GM21717 (cell line): ENCODE results near the gene IRF1.

Experiments used
- ATAC-seq: cut with Tn5 transposase; IDR thresholded peaks from one replicate; pipeline ENCODE4 v1.9.1; 2021; ENCODE audit warnings: mild to moderate bottlenecking, moderate library complexity; ENCODE audit not compliant: unreplicated experiment

Gene IRF1

GRCh38 chr5:132475987-132476875 lies 14.3 kb downstream of the IRF1 start:
- ATAC-seq = no peak

- ATAC-seq = no peak
Measured at GRCh38 chr5:132475497-132475882, 15.1 kb downstream of the IRF1 start.

- ATAC-seq = no peak
Measured at GRCh38 chr5:132474881-132475496, 15.6 kb downstream of the IRF1 start.

- ATAC-seq = no peak
Measured at GRCh38 chr5:132474131-132474723, 16.3 kb downstream of the IRF1 start.

DNA sequence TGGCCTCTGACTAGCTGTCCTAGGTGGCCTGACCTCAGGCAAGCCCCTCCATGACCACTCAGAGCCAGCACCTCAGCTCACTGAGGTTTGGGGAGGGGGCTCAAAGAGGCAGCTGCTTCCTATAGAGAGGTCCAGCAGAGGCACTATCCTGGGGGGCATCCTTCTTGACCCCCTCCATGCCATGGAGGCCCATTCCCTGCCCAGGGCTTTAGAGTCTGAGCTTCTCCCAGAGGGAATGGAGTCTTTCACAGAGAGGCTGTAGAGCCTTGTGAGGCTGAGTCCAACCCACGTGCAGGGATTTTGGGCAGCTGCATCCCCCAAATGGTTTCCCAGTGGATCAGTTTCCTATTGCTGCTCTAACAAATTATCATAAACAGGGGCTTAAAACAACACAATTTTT lies 16.9 kb downstream of the IRF1 start:
- no peak for ATAC-seq

DNA sequence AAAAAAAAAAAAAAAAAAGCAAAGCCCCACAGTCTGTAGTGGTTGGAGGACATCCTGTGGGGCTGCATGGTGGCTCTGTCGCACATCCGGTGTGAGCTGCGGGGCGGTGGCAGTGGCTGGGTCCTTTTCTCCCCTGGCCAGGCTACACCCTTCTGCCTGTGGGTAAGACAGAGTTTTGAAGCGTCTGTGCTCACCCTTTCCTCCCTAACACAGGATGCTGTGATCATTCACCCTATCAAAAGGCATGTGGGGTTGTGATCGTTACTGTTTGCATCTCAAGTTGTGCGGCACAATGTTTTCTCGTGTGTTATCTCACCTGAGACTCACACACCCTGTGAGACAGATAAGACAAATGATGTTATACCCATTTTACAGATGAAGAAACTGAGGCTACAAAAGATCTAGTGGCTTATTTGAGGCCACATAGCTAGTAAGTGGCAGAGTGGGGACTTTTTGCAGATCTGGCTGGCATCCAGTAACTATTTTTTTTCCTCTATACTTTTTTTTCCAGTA lies 17.5 kb downstream of the IRF1 start:
- ATAC-seq = peak; percentile 65

- ATAC-seq = no peak
Measured at GRCh38 chr5:132472431-132472830, 18.1 kb downstream of the IRF1 start.

- no peak for ATAC-seq
Measured at GRCh38 chr5:132471944-132472343, 18.6 kb downstream of the IRF1 start.

DNA sequence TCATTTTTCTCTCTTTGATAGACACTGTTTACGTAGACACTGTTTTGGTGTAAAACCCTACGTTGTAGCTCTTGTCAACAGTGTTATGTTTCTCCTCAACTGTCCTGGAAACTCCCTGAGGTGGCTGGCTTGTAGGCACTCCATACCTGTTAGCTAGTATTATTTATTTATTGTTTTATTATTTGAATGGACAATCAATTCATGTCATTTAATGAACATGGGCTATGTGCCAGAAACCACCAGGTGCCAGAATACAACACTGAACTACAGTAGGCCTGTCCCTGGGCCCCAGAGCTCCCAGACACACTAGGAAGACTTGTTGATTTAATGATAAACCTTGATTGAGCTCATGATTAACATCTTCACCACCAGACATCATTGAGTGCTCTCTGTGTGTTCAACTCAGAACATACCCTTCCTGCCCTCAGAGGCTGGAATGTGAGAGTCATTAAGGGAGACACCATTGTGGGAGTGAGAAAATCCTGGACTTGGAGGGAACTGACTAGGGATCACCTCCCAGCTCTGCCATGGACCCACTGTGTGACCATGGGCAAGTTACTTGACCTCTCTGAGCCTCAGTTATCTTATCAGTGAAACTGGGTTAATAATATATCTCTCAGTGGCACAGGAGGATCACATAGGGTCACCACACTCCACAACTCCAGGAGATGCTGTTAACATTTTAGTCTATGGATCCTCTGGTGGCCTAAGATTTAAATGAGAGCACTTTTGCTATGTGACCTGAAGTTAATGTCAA lies 19.2 kb downstream of the IRF1 start:
- ATAC-seq = no peak

DNA sequence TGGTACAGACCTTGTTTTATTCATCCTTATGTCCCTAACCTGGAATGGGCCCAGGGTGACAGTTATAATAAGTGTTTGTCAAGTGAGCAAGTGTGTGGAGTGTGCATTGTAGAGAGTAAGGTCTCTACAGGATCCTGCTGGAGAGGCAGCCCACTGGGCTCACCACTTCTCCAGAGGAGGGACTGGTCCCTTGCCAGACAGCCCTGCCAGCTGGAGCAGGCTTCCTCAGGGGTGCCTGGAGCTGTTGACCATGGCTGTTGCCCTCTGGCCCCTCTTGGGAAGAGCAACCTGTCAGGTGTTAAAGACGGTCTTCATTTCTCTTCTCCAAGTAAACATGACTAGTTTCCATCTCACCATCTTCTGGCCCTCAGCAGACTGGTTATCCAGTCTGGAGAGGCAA lies 20.0 kb downstream of the IRF1 start:
- ATAC-seq = no peak

- no peak for ATAC-seq
Measured at GRCh38 chr5:132470010-132470392, 20.6 kb downstream of the IRF1 start.

DNA sequence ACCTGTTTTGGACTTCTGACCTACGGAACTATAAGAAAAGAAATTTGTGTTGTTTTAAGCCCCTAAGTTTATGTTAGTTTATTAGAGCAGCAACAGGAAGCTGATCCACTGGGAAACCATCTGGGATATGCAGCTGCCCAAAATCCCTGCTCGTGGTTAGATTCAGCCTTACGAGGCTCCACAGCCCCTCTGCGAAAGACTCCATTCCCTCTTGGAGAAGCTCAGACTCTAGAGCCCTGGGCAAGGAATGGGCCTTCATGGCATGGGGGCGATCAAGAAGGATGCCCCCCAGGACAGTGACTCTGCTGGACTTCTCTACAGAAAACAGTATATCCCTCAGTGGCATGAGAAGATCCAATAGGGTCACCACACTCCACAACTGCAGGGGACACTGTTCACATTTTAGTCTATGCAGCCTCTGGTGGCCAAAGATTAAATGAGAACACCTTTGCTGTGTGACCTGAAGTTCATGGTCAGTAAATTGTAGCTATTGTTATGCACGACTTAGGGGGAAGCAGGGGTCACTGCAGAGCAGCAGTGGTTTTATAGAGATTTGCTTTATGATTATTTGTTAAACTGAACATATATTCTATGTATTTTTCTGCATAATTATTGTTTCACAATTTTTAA lies 21.1 kb downstream of the IRF1 start:
- no peak for ATAC-seq

- no peak for ATAC-seq
Measured at GRCh38 chr5:132468656-132469379, 21.8 kb downstream of the IRF1 start.

- ATAC-seq = peak; percentile 36
Measured at GRCh38 chr5:132467287-132467984, 23.1 kb downstream of the IRF1 start.

DNA sequence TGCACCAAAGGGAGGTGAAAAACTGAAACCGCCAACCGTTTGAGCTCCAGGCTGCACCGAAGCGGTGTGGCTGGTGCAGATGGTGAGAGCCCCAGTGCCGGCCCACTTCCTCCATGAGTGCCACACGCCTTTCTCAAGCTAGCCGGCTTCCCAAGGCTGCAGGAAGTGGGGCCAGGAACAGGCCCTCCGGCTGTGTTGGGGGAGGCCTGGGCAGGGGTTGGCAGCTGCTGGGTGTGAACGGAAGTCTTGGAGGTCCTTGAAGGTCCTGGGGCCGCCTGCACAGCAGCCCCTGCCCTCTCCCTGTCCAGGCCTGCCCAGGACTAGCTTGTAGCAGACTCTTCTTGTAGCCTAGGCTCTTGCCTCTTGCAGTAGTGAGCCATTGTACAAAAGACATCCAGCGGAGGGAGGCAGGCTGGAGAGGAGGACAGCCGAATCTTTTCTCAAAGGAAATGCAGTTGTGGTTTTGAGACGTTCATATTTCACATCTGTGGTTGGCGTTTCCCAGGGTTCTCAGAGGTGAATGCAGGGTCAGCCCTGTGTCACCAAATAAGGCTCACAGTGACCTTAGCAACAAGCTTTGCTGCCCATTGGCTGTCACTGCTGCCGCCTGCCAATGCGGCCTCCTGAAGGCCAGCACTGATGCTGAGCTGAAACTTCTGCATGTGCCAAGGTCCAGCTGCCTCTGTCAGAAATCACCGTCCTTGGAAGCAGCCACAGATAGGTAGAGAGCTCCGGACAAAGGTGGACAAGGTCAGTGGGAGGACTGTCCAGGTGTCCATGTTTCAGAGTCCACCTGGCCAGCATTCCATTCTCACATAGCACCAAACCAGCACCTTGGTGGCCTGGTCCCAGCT lies 23.9 kb downstream of the IRF1 start:
- peak; percentile 57 for ATAC-seq

GRCh38 chr5:132465059-132465707 lies 25.4 kb downstream of the IRF1 start:
- no peak for ATAC-seq

DNA sequence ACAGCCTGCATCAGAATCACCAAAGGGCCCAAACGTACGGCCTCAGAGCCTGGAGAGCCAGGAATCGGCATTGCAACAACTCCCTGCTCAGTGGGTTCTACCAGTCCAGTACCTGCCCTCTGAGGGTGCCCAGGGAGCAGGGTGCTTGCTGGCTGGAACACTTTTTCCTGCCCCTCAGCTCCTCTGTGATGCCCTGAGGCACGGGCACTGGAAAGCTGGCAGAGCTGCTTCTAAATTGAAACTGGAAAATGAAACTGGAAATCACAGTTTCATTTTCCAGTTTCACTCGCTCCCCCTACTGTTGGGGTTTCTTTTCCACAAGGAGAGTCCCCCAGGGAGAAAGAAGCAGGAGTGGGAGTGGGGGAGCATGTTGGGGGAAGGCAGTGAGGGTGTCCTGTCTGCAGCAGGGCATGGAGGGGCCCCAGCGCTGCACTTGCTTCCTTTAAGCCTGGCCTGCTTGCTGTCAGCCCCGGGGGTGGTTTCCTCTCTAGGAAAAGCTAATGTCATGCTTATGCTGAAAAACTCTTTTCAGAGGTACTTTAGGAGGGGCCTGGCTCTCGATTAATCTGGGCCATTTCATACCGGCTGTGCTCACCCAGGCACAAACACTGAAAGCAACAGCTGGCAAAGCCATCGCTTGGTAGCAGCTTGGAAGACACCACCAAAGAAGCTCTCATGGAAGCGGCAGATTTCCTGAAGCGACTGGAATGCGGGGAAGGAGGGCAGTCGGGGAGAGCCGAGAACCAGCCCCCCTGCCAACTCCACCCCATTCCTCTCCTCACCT lies 26.2 kb downstream of the IRF1 start:
- ATAC-seq = no peak
